HG03135 (cell line): ENCODE results near the gene EPM2A.

Experiments
- ATAC-seq: cut with Tn5 transposase; IDR thresholded peaks from one replicate; pipeline ENCODE4 v1.9.1; 2021; ENCODE audit warnings: mild to moderate bottlenecking, moderate library complexity; ENCODE audit not compliant: unreplicated experiment

Gene EPM2A

DNA sequence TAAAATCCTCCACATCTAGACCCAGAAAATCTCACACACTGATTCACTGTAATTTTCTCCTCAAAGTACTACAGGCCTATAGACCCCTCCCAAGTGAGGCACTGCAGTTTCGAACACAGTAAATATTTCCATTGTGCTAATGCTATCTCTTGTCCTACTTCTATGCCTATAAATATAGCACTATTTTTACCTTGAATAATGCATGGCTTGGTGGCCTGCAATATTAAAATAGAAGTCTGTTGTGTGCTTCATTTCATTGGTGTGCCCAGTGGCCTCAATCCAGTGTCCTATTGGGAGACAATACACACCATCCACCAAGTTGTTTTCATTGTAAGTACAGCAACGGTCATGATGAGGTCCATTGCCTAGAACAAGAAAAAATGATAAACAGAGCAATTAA is 49.4 kb downstream of the EPM2A start:
- ATAC-seq, result no peak

DNA sequence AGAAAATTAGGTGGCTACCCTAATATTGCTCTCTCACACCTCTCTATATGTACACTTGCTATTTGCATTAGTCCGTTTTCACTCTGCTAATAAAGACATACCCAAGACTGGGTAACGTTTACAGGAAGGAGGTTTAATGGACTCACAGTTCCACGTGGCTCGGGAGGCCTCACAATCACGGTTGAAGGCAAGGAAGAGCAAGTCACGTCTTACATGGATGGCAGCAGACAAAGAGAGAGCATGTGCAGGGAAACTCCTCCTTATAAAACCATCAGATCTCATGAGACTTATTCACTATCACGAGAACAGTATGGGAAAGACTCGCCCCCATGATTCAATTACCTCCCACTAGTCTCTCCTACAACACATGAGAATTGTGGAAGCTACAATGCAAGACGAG is 53.4 kb downstream of the EPM2A start:
- ATAC-seq, result no peak

DNA sequence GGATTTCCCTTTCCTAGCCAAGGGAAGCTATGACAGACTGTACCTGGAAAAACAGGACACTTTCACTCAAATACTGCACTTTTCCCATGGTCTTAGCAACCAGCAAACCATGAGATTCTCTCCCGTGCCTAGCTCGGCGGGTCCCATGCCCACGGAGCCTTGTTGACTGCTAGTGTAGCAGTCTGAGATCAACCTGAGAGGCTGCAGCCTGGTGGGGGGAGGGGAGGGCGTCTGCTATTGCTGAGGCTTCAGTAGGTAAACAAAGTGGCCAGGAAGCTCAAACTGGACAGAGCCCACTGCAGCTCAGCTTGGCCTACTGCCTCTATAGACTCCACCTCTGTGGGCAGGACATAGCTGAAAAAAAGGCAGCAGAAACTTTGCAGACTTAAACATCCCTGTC is 61.8 kb downstream of the EPM2A start:
- no peak for ATAC-seq

DNA sequence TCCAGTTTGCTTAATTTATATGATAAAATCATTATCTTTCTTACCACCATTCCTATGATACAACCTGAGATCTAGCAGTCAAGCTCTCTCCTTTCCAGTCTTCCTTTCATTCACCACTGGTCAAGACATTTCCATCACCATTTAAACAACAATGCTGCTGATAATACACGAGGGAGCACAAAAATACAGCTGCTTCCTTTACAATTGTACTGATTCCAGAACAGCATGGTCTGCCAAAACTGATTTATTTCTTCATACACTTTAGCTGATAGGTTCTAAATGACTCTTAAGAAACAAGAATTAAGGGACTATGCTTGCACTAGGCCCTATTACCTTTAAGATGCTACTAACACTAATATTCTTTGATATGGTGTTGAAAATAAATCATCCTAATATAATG is 65.0 kb downstream of the EPM2A start:
- no peak for ATAC-seq

DNA sequence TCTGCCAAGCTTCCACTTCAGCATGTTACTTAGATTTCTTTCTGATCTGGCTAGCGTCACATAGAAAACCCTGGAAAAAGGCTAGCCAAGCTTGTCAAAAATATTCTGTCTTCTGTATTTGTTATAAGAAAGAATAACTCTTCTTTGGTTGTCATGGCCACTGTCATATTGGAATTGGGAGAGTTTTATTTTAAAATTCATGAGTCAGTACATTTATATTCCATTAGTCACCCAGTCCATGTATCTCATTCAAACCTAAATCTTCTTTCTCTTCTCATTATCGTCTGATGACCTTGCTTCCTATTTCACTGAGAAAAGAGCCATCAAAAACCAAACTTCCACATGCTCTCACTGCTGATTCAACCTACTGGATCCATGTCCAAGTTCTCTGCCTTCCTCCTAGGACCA is 65.7 kb downstream of the EPM2A start:
- no peak for ATAC-seq

- ATAC-seq, result no peak
These were observed 66.5 kb downstream of the EPM2A start for GRCh38 chr6:145668844-145669243.

- no peak for ATAC-seq
These were observed 74.6 kb downstream of the EPM2A start for GRCh38 chr6:145660676-145661075.

GRCh38 chr6:145656128-145656527 is 79.2 kb downstream of the EPM2A start:
- no peak for ATAC-seq

DNA sequence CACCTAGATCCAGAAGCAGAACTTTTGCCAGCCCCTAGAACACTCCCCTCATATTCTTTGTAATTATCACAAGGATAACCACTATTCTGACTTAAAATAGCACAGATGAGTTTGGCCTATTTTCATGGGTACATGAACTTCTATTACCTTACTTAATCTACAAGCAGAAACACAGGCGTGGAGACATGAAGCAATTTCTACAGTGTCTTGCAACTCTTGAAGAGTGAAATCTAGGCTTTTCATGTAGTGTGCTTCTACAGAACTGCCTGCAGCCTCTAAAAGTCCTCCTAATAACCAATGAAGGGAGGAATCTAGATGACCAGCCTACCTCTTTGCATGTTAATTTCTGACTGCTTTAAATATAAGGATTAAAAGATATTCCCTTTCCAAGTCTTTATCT is 82.7 kb downstream of the EPM2A start:
- no peak for ATAC-seq

- ATAC-seq, result no peak
These were observed 83.3 kb downstream of the EPM2A start for GRCh38 chr6:145651988-145652387.

DNA sequence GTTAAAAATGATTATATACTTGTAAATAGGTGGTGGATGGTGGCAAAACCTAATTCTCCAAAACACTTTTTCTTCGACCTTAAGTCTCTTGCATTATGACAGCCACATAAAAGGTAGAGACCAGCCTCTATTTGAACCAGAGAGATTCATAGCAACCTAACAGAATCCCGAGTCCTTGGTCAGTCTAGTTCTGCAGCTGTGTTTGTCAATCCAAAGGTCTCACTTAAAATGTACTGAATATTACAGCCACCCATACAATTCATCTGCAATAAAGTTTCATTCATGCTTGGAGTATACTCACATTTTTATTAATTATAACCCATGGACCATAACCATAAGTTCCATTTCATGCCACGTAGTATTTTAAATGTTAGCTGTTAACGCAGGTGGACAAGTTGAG is 87.2 kb downstream of the EPM2A start:
- ATAC-seq, result no peak

GRCh38 chr6:145647602-145648001 is 87.7 kb downstream of the EPM2A start:
- ATAC-seq, result no peak

DNA sequence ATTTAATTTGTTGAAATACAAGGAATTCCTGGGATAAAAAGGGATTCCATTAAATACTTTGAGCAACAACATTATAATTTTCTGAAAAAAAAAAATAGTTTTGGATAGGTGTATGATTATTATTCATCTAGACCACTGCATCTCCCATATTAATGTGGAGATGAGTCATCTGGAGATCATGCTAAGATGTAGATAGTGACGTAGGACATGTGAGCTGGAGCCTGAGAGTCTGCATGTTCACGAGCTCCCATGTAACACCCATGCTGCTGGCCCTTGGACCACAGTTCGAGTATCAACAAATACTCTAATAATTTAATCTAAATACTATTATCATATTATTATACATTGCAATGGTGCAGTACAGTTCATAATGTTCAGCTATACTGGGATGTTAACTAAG is 91.6 kb downstream of the EPM2A start:
- ATAC-seq, result no peak

GRCh38 chr6:145633981-145634627 is 101.2 kb downstream of the EPM2A start:
- peak; percentile 90 for ATAC-seq

DNA sequence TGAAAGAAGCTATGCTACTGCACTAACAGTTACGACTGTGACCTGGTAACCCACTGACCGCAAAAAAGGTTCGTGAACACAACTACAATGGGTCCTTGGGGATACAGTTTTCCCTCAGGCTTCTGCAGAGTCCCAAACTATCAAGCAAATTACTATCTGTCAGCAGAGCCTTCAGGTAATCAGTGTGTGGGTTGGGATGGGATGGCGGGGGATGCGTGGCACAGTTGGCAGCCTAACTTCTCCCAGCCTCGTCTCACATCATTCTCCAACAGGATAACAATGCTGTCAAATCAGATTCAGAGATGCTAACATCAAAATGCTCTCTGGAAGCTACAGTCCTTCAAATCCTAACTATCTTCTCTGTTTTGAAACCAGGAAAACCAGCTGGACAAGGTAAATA is 102.3 kb downstream of the EPM2A start:
- ATAC-seq, result no peak

DNA sequence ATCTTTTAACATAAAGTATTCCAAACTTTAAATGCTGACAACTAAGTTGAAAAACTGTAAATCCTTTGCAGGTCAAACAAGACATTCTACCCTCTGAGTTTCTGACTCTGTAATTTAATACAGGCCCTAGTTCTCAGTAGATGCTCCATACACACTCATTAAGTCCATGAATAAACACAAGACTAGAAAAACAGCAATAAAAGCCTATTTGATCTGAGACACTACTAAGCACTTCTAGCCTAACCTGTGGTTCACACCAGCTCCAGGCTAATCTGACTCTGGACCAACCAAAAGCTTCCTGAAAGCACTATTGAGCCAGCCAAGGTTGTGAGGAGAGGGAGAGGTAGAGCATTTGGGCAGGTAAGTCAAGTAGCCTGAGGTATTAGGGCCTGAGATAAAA is 103.9 kb downstream of the EPM2A start:
- no peak for ATAC-seq

- no peak for ATAC-seq
These were observed 104.7 kb downstream of the EPM2A start for GRCh38 chr6:145630598-145630997.

DNA sequence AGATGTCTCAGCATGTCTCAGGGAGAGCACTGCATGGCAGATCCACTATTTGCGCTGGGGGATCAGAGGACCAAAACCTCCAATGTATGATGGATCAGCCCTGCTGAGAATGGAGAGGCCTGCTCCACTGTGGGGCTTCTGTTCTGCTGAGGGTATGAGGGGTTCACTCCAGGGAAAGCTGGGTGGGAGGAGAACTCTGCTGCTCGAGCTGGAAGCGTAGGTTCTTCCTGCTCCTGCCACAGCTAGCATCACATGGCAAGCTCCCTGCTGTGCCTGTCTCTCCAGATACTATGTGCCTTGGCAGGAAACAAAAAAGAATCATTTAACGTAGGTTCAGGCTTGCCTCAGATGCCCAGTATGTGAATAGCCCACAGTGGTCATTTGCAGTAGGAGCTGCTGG is 105.8 kb downstream of the EPM2A start:
- no peak for ATAC-seq

- ATAC-seq, result no peak
These were observed 107.9 kb downstream of the EPM2A start for GRCh38 chr6:145627451-145627850.

DNA sequence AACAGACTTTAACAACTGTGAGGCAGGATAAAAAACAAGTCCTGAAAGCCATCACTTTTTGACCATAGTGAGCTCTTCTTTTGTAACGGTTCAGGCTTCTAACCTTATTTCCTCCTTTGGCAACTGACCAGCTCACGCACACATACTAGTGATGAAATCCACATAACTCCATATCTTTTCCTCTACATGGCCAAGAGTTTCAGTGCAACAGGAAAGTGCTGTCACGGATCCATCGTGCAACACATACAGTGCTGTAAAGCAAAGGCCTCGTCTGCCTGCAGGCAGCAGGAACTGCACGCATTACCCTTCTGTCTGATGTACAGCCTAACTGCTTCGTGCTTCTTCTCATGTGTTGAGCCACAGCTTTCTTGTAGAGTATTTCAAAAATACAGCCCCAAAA is 108.5 kb downstream of the EPM2A start:
- ATAC-seq, result no peak

GRCh38 chr6:145623231-145623630 is 112.1 kb downstream of the EPM2A start:
- ATAC-seq, result no peak

DNA sequence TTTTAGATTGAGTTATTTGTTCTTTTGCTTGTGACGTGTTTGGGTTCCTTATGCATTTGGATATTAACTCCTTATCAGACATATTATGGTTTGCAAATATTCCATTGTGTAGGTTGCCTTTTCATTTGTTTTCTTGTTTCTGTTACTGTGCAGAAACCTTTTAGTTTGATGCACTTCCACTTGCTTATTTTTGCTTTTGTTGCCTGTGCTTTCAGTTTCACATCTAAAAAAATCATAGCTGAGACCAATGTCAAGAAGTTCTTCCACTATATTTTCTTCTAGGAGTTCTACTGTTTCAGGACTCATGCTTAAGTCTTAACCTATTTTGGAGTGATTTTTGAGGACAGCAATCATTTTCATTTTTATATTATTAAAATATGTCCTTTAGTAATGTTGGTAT is 113.5 kb downstream of the EPM2A start:
- peak; percentile 71 for ATAC-seq

GRCh38 chr6:145620088-145620487 is 115.2 kb downstream of the EPM2A start:
- ATAC-seq, result no peak
